Measurements from ENCODE around the gene KPTN.

DNA sequence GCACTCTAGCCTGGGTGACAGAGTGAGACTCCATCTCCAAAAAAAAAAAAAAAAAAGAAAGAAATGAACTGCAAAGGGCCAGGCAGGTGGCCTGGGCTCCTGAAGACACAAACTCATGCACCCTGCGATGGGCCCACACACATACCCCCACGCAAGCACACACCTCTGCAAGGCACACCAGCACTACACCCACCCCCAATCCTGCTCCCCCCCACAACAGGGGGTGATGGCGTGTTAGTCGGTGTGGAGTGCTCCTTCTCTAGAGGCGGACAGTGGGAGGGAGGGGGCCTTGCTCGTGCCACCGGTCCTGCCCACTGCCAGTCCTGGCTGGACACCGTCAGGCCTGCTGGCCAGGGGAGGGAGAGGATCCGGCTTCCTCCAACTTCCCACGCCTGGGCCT, 10.7 kb downstream of the KPTN start:
- TF ChIP-seq, protein P1, sequence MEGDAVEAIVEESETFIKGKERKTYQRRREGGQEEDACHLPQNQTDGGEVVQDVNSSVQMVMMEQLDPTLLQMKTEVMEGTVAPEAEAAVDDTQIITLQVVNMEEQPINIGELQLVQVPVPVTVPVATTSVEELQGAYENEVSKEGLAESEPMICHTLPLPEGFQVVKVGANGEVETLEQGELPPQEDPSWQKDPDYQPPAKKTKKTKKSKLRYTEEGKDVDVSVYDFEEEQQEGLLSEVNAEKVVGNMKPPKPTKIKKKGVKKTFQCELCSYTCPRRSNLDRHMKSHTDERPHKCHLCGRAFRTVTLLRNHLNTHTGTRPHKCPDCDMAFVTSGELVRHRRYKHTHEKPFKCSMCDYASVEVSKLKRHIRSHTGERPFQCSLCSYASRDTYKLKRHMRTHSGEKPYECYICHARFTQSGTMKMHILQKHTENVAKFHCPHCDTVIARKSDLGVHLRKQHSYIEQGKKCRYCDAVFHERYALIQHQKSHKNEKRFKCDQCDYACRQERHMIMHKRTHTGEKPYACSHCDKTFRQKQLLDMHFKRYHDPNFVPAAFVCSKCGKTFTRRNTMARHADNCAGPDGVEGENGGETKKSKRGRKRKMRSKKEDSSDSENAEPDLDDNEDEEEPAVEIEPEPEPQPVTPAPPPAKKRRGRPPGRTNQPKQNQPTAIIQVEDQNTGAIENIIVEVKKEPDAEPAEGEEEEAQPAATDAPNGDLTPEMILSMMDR (IDR thresholded peaks at IDR 0.05): no peak
- TF ChIP-seq EZH2 (IDR thresholded peaks at IDR 0.05; ENCODE audit: borderline replicate concordance, insufficient read depth, low read depth, low read length, poor library complexity, severe bottlenecking): no peak
